ENCODE measurements around the gene UBE2H. TPM values are rescaled to one million over a fixed set of nuclear protein-coding genes. Genes with fewer than 3 reads are reported as not detected.

UBE2H gene
- total and polyA plus RNA-seq, 2 of the 4 experiments (the other 2 are of a cell fraction) = 34.6 to 49.4 TPM

DNA sequence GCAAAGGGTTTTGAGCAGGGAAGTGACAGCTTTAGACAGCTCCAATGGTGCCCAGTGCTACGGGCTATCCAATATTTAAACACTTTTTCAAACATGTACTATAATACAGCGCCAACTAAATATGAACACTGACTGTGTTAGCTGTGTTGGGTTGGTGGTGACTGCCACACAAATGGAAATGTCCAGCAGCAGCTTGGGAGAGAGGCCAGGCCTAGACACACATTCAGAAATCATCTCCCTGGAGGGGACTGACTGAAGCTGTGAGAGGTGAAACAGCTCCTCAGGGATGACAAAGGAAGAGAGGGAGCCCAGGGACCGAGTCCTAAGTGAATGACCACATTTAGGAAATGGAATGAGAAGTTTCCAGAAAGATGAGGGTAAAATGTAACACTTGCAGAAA, 115.8 kb downstream of the UBE2H start:
- H4K5ac ChIP-seq (ENCODE audit: low read depth, low read length) = no peak overlapping the region
- no peak overlapping the region for H2AFZ ChIP-seq (replicated peaks; ENCODE audit: low read length, poor library complexity)
- no peak overlapping the region for H3K4ac ChIP-seq (ENCODE audit: low read depth, low read length)
- TF ChIP-seq RAD21 (IDR thresholded peaks at IDR 0.05; ENCODE audit: low read length) (no peak), USF2 (IDR thresholded peaks at IDR 0.05; ENCODE audit: low read depth, low read length) (no peak), MAZ (IDR thresholded peaks at IDR 0.05; ENCODE audit: borderline replicate concordance, low read depth, low read length) (no peak), SMC3 (IDR thresholded peaks at IDR 0.05; ENCODE audit: low read depth, low read length) (no peak), CHD1 (IDR thresholded peaks at IDR 0.05; ENCODE audit: low read depth, low read length) (no peak), FOS (IDR thresholded peaks at IDR 0.05; ENCODE audit: low read depth, low read length) (no peak), RCOR1 (IDR thresholded peaks at IDR 0.05; ENCODE audit: insufficient replicate concordance, low read length) (no peak), POLR2A (IDR thresholded peaks at IDR 0.05; ENCODE audit: low read depth, low read length) (no peak), RFX5 (IDR thresholded peaks at IDR 0.05; ENCODE audit: low read depth, low read length) (no peak), NFE2L2 (IDR thresholded peaks at IDR 0.05; ENCODE audit: low read depth, low read length) (no peak), CEBPB (IDR thresholded peaks at IDR 0.05; ENCODE audit: low read depth, low read length) (no peak), BHLHE40 (IDR thresholded peaks at IDR 0.05; ENCODE audit: low read depth, low read length) (no peak), MAFK (IDR thresholded peaks at IDR 0.05; ENCODE audit: low read depth, low read length) (no peak)
- TF ChIP-seq, protein P1, sequence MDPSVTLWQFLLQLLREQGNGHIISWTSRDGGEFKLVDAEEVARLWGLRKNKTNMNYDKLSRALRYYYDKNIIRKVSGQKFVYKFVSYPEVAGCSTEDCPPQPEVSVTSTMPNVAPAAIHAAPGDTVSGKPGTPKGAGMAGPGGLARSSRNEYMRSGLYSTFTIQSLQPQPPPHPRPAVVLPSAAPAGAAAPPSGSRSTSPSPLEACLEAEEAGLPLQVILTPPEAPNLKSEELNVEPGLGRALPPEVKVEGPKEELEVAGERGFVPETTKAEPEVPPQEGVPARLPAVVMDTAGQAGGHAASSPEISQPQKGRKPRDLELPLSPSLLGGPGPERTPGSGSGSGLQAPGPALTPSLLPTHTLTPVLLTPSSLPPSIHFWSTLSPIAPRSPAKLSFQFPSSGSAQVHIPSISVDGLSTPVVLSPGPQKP (IDR thresholded peaks at IDR 0.05; ENCODE audit: borderline replicate concordance, low read depth, low read length) = no peak
- peaks cover 14% of the 10 kb centered on the region for H4K20me1 ChIP-seq (ENCODE audit: insufficient read depth, low read length)
- H3K14ac ChIP-seq (replicated peaks; ENCODE audit: low read depth, low read length) = no peak overlapping the region
- H4K91ac ChIP-seq (ENCODE audit: insufficient read depth, low read depth, low read length) = no peak overlapping the region
- no peak overlapping the region for H2BK15ac ChIP-seq (ENCODE audit: low read depth, low read length)
- H3K36me3 ChIP-seq (ENCODE audit: control insufficient read depth, insufficient read depth, low read length) = peaks cover 30% of the 10 kb centered on the region
- peaks cover 20 to 52% of the 10 kb centered on the region in 2 experiments for H3K79me1 ChIP-seq (ENCODE audit: low read depth in 1 of 2, low read length in 2 of 2)
- in situ Hi-C loops (cut with MboI; ENCODE audit: low sequenced_read_pairs) = no loop called here
- peaks cover 13% of the 10 kb centered on the region for H3K4me1 ChIP-seq (ENCODE audit: control insufficient read depth, insufficient read depth, low read length)
- H2BK5ac ChIP-seq (ENCODE audit: low read depth, low read length, poor library complexity, severe bottlenecking) = no peak overlapping the region
- no TSS peak for BruUV-seq (replicated peaks)
- no peak overlapping the region for H3K18ac ChIP-seq (ENCODE audit: low read depth, low read length)
- H3K27me3 ChIP-seq (ENCODE audit: control insufficient read depth, insufficient read depth, low read length) = no peaks in the 10 kb centered on the region
- H3K9ac ChIP-seq (ENCODE audit: low read depth, low read length) = no peak overlapping the region
- H3K9me1 ChIP-seq (ENCODE audit: insufficient read depth, low read length) = peaks cover 27% of the 10 kb centered on the region
- no peak overlapping the region for H2AK5ac ChIP-seq (ENCODE audit: low read depth, low read length)
- dilution Hi-C loops (cut with HindIII; ENCODE audit: low sequenced_read_pairs, unreplicated experiment) = no loop called here
- H3K56ac ChIP-seq (ENCODE audit: extremely low read depth, insufficient read depth, low read length) = no peak overlapping the region
- no peak overlapping the region for H2BK20ac ChIP-seq (ENCODE audit: low read depth, low read length)
- ATAC-seq (ENCODE audit: low read depth) (no peak), DNase-seq (no peak)
- H4K8ac ChIP-seq (ENCODE audit: low read depth in 2 of 2, low read length in 2 of 2) = no peak overlapping the region
- H3K27ac ChIP-seq (ENCODE audit: insufficient read depth, low read length) = no peak overlapping the region
- no peak overlapping the region for H3K4me3 ChIP-seq (ENCODE audit: insufficient read depth, low read depth, low read length)
- H3K9me3 ChIP-seq (ENCODE audit: control insufficient read depth, insufficient read depth, low read length) = no peaks in the 10 kb centered on the region
- intact Hi-C loops (cut with micrococcal nuclease) = no loop called here
- H3K23ac ChIP-seq (ENCODE audit: low read depth, low read length) = no peak overlapping the region
- 50% methylated on average over 1 of the region's 3 CpGs; no CpG with 5 or more reads in 1 of the 2 experiments for WGBS, 2 experiments (ENCODE audit: extremely low coverage in 2 of 2, insufficient read length in 1 of 2)
- CTCF ChIA-PET = interaction anchor here (2.5 kb wide), 1 partner anchor 12 kb away, joined by 8 read pairs; no protein-coding TSS in a partner anchor
- H2BK120ac ChIP-seq (ENCODE audit: low read depth, low read length) = no peak overlapping the region
- no peak overlapping the region for H3K4me2 ChIP-seq (ENCODE audit: low read depth, low read length)
- POLR2A ChIA-PET (ENCODE audit: unreplicated experiment) = no interaction called here
- H2AK9ac ChIP-seq (replicated peaks; ENCODE audit: low read depth, low read length, poor library complexity) = no peak overlapping the region

Data from IMR-90 (cell line).